Peyer's patch (tissue), 4 donors: ENCODE results near the gene C20orf144. TPM values are rescaled to one million over a fixed set of nuclear protein-coding genes. Genes with fewer than 3 reads are reported as not detected.

Experiments used
- DNase-seq, 3 donors: peaks; one replicate each; pipeline ENCODE4 v3.0.0-alpha.2; 2017 to 2019
- H3K27ac ChIP-seq, 4 donors: fragments of 200-600 bp; sonication (generic); one replicate each; pipeline ENCODE4 v1.5.1; 2016 to 2019
- H3K27me3 ChIP-seq, 2 donors: fragments of 200-600 bp; sonication (generic); one replicate each; pipeline ENCODE4 v1.5.1; 2019
- H3K36me3 ChIP-seq, 3 donors: fragments of 200-600 bp; sonication (generic); one replicate each; pipeline ENCODE4 v1.5.1; 2016 to 2019
- H3K4me1 ChIP-seq, 4 donors: fragments of 200-600 bp; sonication (generic); one replicate each; pipeline ENCODE4 v1.5.1; 2016 to 2019
- H3K4me3 ChIP-seq, 4 donors: fragments of 200-600 bp; sonication (generic); 1 replicate in 3 of 4; 2 replicates in 1 of 4; pipeline ENCODE4 v1.5.1; 2016 to 2019; ENCODE audit warnings: mild to moderate bottlenecking in 1 of 4
- H3K9me3 ChIP-seq, 4 donors: fragments of 200-600 bp; sonication (generic); one replicate each; pipeline ENCODE4 v1.5.1; 2016 to 2019; ENCODE audit warnings: mild to moderate bottlenecking in 1 of 4
- POLR2A ChIP-seq, 2 donors: fragments of 450-650 bp; IDR thresholded peaks; one replicate each; pipeline ENCODE4 v1.5.1; 2017; ENCODE audit warnings: antibody characterized with exemption in 2 of 2, mild to moderate bottlenecking in 2 of 2, moderate library complexity in 2 of 2
- total RNA-seq, 4 donors: library from RNA; depleted of rRNA; stranded (reverse); fragments of >200 nt; gene quantifications; one replicate each; pipeline ENCODE4 v1.1.0, GENCODE V29; 2016
- TF ChIP-seq, protein P1 (sequence below), 6 experiments: fragments of 450-650 bp in 4 of 6; fragments of 200-600 bp in 2 of 6; sonication (generic) in 1 of 6; IDR thresholded peaks; one replicate each; pipeline ENCODE4 v1.5.1; 2017 to 2019; ENCODE audit warnings: antibody characterized with exemption in 6 of 6, mild to moderate bottlenecking in 3 of 6, moderate library complexity in 1 of 6

Gene C20orf144
- total RNA-seq, 4 donors from 2014 or later = not detected

DNA sequence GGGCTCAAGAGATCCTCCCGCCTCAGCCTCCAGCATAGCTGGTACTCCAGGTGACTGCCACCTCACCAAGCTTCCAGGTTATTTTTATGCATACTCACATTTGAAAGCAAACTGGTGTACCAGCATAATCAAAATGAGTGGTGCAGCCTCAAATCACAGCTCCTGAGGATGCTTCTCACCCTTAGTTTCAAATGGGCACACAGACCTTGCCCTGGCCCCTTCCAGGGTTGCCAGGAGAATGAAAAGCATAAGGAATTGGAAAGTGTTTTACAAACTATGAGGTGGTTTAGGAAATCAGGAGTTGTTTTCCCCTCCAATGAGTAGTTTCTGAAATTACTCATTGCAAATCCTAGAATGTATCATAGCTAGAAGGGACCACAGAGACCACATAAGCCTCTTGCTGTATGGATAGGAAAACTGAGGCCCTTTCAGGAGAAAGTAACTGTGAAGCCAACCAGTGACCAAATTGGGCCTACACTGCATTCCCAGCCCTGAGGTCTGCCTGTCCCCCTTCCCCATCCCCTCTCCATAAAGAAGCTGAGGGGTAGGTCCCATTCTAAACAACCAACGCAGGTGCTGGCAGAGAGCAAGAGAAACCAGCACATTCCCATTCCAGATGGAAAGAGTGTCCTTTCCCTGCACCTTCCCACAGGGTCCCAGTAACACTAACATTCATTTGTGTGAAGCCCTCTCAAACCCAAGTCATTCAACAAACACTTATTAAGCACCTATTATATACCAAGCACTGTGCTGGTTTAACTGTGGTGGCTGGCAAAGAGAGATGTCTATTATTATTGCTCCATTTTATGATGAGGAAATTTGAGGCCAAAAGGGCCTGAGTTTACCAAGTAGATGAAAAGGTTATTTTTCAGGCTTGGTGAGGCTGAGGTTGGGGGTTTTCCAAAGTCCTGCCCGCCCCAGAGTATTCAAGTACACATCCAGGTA, 26.1 kb downstream of the C20orf144 start:
- Histone ChIP-seq H3K9me3 (no peaks in the 10 kb centered on the region), H3K27me3 (no peaks in the 10 kb centered on the region), H3K36me3 (no peaks in the 10 kb centered on the region), H3K4me3 (no peak overlapping the region), H3K27ac (no peak overlapping the region), H3K4me1 (peaks cover 0 to 19% (median 14%) of the 10 kb centered on the region in 4 donors)
- no peak for DNase-seq
- TF ChIP-seq, protein P1, sequence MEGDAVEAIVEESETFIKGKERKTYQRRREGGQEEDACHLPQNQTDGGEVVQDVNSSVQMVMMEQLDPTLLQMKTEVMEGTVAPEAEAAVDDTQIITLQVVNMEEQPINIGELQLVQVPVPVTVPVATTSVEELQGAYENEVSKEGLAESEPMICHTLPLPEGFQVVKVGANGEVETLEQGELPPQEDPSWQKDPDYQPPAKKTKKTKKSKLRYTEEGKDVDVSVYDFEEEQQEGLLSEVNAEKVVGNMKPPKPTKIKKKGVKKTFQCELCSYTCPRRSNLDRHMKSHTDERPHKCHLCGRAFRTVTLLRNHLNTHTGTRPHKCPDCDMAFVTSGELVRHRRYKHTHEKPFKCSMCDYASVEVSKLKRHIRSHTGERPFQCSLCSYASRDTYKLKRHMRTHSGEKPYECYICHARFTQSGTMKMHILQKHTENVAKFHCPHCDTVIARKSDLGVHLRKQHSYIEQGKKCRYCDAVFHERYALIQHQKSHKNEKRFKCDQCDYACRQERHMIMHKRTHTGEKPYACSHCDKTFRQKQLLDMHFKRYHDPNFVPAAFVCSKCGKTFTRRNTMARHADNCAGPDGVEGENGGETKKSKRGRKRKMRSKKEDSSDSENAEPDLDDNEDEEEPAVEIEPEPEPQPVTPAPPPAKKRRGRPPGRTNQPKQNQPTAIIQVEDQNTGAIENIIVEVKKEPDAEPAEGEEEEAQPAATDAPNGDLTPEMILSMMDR (IDR thresholded peaks at IDR 0.05) = no peak
- no peak for TF ChIP-seq POLR2A (IDR thresholded peaks at IDR 0.05)

DNA sequence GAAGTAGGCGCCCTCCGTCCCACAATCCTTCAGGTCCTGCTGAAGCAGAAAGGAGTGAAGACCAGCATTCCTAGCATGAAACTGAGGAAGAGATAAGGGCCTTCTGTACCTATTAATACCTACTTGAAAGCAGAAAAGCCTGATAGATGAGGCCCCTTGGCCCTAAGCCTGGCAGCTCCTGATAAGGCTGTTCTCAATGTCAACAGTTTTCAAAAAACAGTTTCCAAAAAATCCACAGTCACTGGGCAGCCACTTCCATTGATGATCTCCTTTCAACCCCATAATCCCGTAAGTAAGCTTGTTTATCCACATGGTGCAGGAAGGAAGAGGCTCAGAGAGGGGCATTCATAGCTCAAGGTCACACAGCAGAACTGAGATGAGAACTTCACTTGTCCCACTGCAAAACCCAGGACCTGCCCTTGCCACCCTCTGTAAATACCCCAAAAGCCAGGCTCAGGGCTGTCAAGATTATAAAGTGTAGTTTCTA, 26.9 kb downstream of the C20orf144 start:
- Histone ChIP-seq H3K27me3 (no peaks in the 10 kb centered on the region), H3K27ac (no peak overlapping the region), H3K36me3 (no peaks in the 10 kb centered on the region), H3K4me1 (peaks cover 0 to 19% (median 14%) of the 10 kb centered on the region in 4 donors), H3K4me3 (no peak overlapping the region), H3K9me3 (no peaks in the 10 kb centered on the region)
- no peak for DNase-seq
- TF ChIP-seq POLR2A (IDR thresholded peaks at IDR 0.05) = no peak
- TF ChIP-seq, protein P1 (IDR thresholded peaks at IDR 0.05) = no peak

DNA sequence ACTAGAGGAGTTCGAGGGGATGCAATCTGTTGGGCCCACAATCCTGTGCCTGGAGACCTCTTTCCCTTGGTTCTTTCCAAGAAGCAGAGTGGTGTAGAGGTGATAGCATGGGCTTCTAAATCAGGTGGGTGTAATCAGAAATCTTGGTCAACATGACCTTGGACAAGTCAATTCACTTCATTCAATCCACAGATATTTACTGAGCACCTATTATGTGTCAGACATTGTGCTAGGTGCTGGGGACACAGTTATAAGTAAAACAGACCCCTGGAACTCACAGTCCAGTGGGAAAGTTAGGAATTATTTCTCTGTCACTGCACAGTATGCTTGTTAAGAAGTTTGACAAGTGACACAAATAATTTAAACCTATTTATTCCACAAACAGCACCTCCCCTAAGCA, 27.4 kb downstream of the C20orf144 start:
- Histone ChIP-seq H3K4me1 (peaks cover 0 to 19% (median 14%) of the 10 kb centered on the region in 4 donors), H3K4me3 (no peak overlapping the region), H3K36me3 (no peaks in the 10 kb centered on the region), H3K27me3 (no peaks in the 10 kb centered on the region), H3K9me3 (no peaks in the 10 kb centered on the region), H3K27ac (no peak overlapping the region)
- TF ChIP-seq POLR2A (IDR thresholded peaks at IDR 0.05) = no peak
- TF ChIP-seq, protein P1 (IDR thresholded peaks at IDR 0.05) = no peak
- no peak for DNase-seq

DNA sequence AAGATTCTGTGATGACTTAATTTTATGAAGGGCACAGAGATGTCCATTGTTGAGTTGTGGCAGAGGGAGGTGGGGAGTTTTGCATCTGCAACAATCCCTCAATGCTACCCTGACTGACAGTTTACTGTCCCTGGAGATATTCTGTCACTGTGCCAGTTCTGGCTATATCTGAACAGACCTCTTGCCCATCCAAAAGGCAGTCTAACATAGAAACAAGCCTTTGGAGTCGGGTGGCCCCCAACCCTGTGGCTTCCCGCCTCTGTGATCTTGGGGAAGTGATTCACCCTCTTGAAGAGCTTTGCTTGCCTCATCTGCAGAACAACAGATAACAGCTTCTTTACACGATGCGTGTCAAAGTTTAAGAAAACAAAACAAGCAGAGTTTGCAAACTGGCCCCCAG, 27.8 kb downstream of the C20orf144 start:
- no peak overlapping the region for H3K4me3 ChIP-seq
- TF ChIP-seq, protein P1 (IDR thresholded peaks at IDR 0.05) = no peak
- no peak for TF ChIP-seq POLR2A (IDR thresholded peaks at IDR 0.05)
- no peaks in the 10 kb centered on the region for H3K27me3 ChIP-seq
- no peak overlapping the region for H3K27ac ChIP-seq
- no peaks in the 10 kb centered on the region for H3K36me3 ChIP-seq
- DNase-seq = no peak
- H3K9me3 ChIP-seq = no peaks in the 10 kb centered on the region
- peaks cover 0 to 14% (median 11%) of the 10 kb centered on the region in 4 donors for H3K4me1 ChIP-seq

DNA sequence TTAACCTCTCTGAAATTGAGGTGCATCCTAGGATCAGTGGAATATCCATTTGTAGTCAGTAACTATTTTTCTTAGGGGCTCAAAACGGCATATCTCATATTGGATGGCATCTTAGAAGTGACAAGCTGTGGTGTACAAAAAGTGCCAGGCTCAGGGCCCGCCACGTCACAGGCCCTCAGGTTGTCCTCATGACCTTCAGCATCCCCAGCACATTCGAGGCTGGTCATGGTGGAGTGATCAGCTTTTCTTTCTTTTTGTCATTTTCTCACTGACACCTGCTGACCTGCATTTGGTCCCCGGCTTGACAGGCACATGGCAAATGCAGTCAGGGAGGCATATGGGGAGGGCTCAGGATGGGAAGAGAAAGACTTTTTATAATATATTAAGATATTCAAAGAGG, 31.2 kb downstream of the C20orf144 start:
- no peaks in the 10 kb centered on the region for H3K9me3 ChIP-seq
- H3K36me3 ChIP-seq = no peaks in the 10 kb centered on the region
- no peak overlapping the region for H3K4me3 ChIP-seq
- TF ChIP-seq, protein P1 (IDR thresholded peaks at IDR 0.05) = no peak
- H3K27ac ChIP-seq = no peak overlapping the region
- no peaks in the 10 kb centered on the region for H3K27me3 ChIP-seq
- DNase-seq = no peak
- H3K4me1 ChIP-seq = no peaks in the 10 kb centered on the region
